Tibial nerve (tissue), 4 donors: ENCODE data around the gene CDC16. TPM values are rescaled to one million over a fixed set of nuclear protein-coding genes. Genes with fewer than 3 reads are reported as not detected.

Source experiments
- DNase-seq, 2 donors: peaks; one replicate each; pipeline ENCODE4 v3.0.0-alpha.2; 2019; ENCODE audit warnings: low spot score in 2 of 2
- H3K27ac ChIP-seq, 4 donors: fragments of 200-600 bp; sonication (generic) in 3 of 4; one replicate each; pipeline ENCODE4 v1.5.1; 2017 to 2019; ENCODE audit warnings: mild to moderate bottlenecking in 1 of 4
- H3K27me3 ChIP-seq, 2 donors: fragments of 200-600 bp; sonication (generic) in 1 of 2; one replicate each; pipeline versions ENCODE4 v1.5.1 to v1.6.0; 2017 to 2019
- H3K36me3 ChIP-seq, 3 donors: fragments of 200-600 bp; sonication (generic); one replicate each; pipeline ENCODE4 v1.5.1; 2018 to 2019
- H3K4me1 ChIP-seq, 4 donors: fragments of 200-600 bp; sonication (generic) in 3 of 4; one replicate each; pipeline ENCODE4 v1.5.1; 2017 to 2019
- H3K4me3 ChIP-seq, 4 donors: fragments of 200-600 bp; sonication (generic) in 3 of 4; one replicate each; pipeline ENCODE4 v1.5.1; 2017 to 2019; ENCODE audit warnings: mild to moderate bottlenecking in 1 of 4, moderate library complexity in 1 of 4
- H3K9me3 ChIP-seq, 4 donors: fragments of 200-600 bp; sonication (generic) in 3 of 4; one replicate each; pipeline ENCODE4 v1.5.1; 2017 to 2019
- CTCF ChIP-seq, 5 experiments: fragments of 200-600 bp in 3 of 5; fragments of 450-650 bp in 2 of 5; sonication (generic) in 3 of 5; IDR thresholded peaks; one replicate each; pipeline ENCODE4 v1.5.1; 2016 to 2019; ENCODE audit warnings: antibody characterized with exemption in 5 of 5, mild to moderate bottlenecking in 3 of 5, moderate library complexity in 2 of 5
- EP300 ChIP-seq, 2 donors: sonication (generic); formaldehyde crosslinking; IDR thresholded peaks; one replicate each; pipeline ENCODE4 v1.6.1; 2017; ENCODE audit warnings: antibody characterized with exemption in 2 of 2, mild to moderate bottlenecking in 1 of 2
- POLR2A ChIP-seq, 2 donors: fragments of 450-650 bp; IDR thresholded peaks; one replicate each; pipeline ENCODE4 v1.6.1; 2017; ENCODE audit warnings: antibody characterized with exemption in 2 of 2, mild to moderate bottlenecking in 2 of 2, moderate library complexity in 2 of 2
- WGBS, 2 donors: methylation state at CpG; one replicate each; pipeline ENCODE4 v1.1.5; 2018; 5-methylcytosine and 5-hydroxymethylcytosine counted together
- total RNA-seq, 4 donors: library from RNA; depleted of rRNA; stranded (reverse); fragments of >200 nt; gene quantifications; one replicate each; pipeline ENCODE4 v1.1.0, GENCODE V29; 2016

CDC16 gene
- 10 to 100 TPM; 43.9 to 87.0 (median 70.2) TPM for total RNA-seq

GRCh38 chr13:114234645-114235421 lies at the start of gene CDC16:
Gene CDC16 (plus strand): TSS chr13:114234897. CDS start chr13:114235085, 188 bp downstream.
- DNase-seq: peak; percentile 89 to 93
- peaks cover 0 to 23% (median 11%) of the 10 kb centered on the region in 4 donors for H3K4me1 ChIP-seq
- no peaks in the 10 kb centered on the region for H3K9me3 ChIP-seq
- TF ChIP-seq CTCF (IDR thresholded peaks at IDR 0.05) (peak in 4 of 5 experiments; percentile 8 to 58 (median 33)), POLR2A (IDR thresholded peaks at IDR 0.05) (peak in 1 of 2 donors; percentile 60), EP300 (IDR thresholded peaks at IDR 0.05) (peak in 1 of 2 donors; percentile 53)
- peaks cover 0 to 33% (median 0%) of the 10 kb centered on the region in 3 donors for H3K36me3 ChIP-seq
- H3K27me3 ChIP-seq: no peaks in the 10 kb centered on the region
- peak within 1 kb of the TSS; percentile 61 to 83 (median 68) for H3K4me3 ChIP-seq
- H3K27ac ChIP-seq: peak within 1 kb of the TSS; percentile 77 to 86 (median 84)
- 1% methylated on average over 39 to 45 of the region's 76 CpGs for WGBS, 2 donors

- Histone ChIP-seq H3K36me3 (no peaks in the 10 kb centered on the region), H3K27ac (no peak overlapping the region), H3K4me3 (no peak overlapping the region), H3K9me3 (peaks cover 0 to 16% (median 0%) of the 10 kb centered on the region in 4 donors), H3K4me1 (no peaks in the 10 kb centered on the region), H3K27me3 (no peaks in the 10 kb centered on the region)
- DNase-seq: no peak
- 87 to 88% methylated on average over 8 to 12 of the region's 15 CpGs for WGBS, 2 donors
- TF ChIP-seq EP300 (IDR thresholded peaks at IDR 0.05) (no peak), CTCF (IDR thresholded peaks at IDR 0.05) (no peak), POLR2A (IDR thresholded peaks at IDR 0.05) (no peak)
Observed at GRCh38 chr13:114185182-114185971, 49.3 kb upstream of the CDC16 start.

- Histone ChIP-seq H3K4me1 (no peaks in the 10 kb centered on the region), H3K9me3 (peaks cover 0 to 13% (median 1%) of the 10 kb centered on the region in 4 donors), H3K36me3 (no peaks in the 10 kb centered on the region), H3K4me3 (no peak overlapping the region), H3K27ac (no peak overlapping the region), H3K27me3 (peaks cover 0 to 5% of the 10 kb centered on the region in 2 donors)
- TF ChIP-seq POLR2A (IDR thresholded peaks at IDR 0.05) (no peak), CTCF (IDR thresholded peaks at IDR 0.05) (no peak), EP300 (IDR thresholded peaks at IDR 0.05) (no peak)
- DNase-seq: no peak
- WGBS, 2 donors: 70 to 82% methylated on average over 5 of the region's 5 CpGs
Observed at GRCh38 chr13:114194853-114195252, 39.8 kb upstream of the CDC16 start.

GRCh38 chr13:114196629-114197028 lies 38.1 kb upstream of the CDC16 start:
- DNase-seq: no peak
- H3K27me3 ChIP-seq: peaks cover 0 to 13% of the 10 kb centered on the region in 2 donors
- no peak overlapping the region for H3K4me3 ChIP-seq
- no peaks in the 10 kb centered on the region for H3K4me1 ChIP-seq
- TF ChIP-seq EP300 (IDR thresholded peaks at IDR 0.05) (no peak), CTCF (IDR thresholded peaks at IDR 0.05) (no peak), POLR2A (IDR thresholded peaks at IDR 0.05) (no peak)
- H3K9me3 ChIP-seq: peaks cover 0 to 9% (median 1%) of the 10 kb centered on the region in 4 donors
- H3K27ac ChIP-seq: no peak overlapping the region
- 74 to 84% methylated on average over 5 of the region's 5 CpGs for WGBS, 2 donors
- H3K36me3 ChIP-seq: no peaks in the 10 kb centered on the region
